HCT116 (cell line): Measurements from ENCODE around the gene NPC2. TPM values are rescaled to one million over a fixed set of nuclear protein-coding genes. Genes with fewer than 3 reads are reported as not detected.

ENCODE experiments used
- ATAC-seq: fragments of 200-7000 bp; cut with Tn5 transposase; 2 replicates; pipeline ENCODE4 v1.9.1; 2020; ENCODE audit warnings: mild to moderate bottlenecking, moderate library complexity
- BruUV-seq: library from RNA; stranded (reverse); fragments of 400-500 nt; replicated peaks from 2 replicates; lab custom pipeline; 2021; lab: Mats Ljungman, UMichigan
- CTCF ChIA-PET: fragments of 300-600 bp; sonication (Branson Sonifier 250); formaldehyde crosslinking; loops from one replicate; lab custom pipeline; 2021; ENCODE audit warnings: antibody characterized with exemption; lab: Charles Lee
- POLR2A ChIA-PET: fragments of 300-600, 350-600 bp; sonication (Branson Sonifier 250); formaldehyde crosslinking; loops from one replicate; lab custom pipeline; 2021; ENCODE audit warnings: antibody characterized with exemption; lab: Charles Lee
- RAD21 ChIA-PET, 2 experiments: fragments of 300-600 bp; sonication (Branson Sonifier 250); formaldehyde crosslinking; loops; one replicate each; lab custom pipeline; 2023; ENCODE audit warnings: low total read pairs in 2 of 2; ENCODE audit not compliant: uncharacterized antibody in 2 of 2, unreplicated experiment in 2 of 2, low non-redundant PET in 1 of 2; lab: Charles Lee
- DNase-seq: peaks from one replicate; pipeline ENCODE4 v3.0.0-alpha.2; 2010; ENCODE audit warnings: low read depth, low spot score
- H2AFZ ChIP-seq: fragments of 200-600 bp; shearing (Covaris generic), sonication (generic); 2 replicates; pipeline ENCODE4 v1.6.1; 2017; ENCODE audit warnings: low read depth, mixed run types, mixed read lengths, antibody characterized with exemption, low read length; ENCODE audit not compliant: poor library complexity, severe bottlenecking
- H3K27ac ChIP-seq: 2 replicates; pipeline ENCODE4 v1.5.1; 2012; ENCODE audit warnings: low read depth, low read length
- H3K27me3 ChIP-seq: fragments of 200-600 bp; sonication (generic); 2 replicates; pipeline ENCODE4 v1.6.1; 2016; ENCODE audit warnings: mixed run types, low read length, mixed read lengths; ENCODE audit not compliant: insufficient read depth
- H3K36me3 ChIP-seq, 2 experiments: fragments of 200-500 bp in 1 of 2; fragments of 200-600 bp in 1 of 2; sonication (Bioruptor generic) in 1 of 2; sonication (generic) in 1 of 2; 2 replicates each; pipeline versions ENCODE4 v1.5.1 to v1.6.1; 2014 to 2016; ENCODE audit warnings: low read length in 2 of 2, inconsistent platforms in 1 of 2, mixed read lengths in 1 of 2, mixed run types in 1 of 2; ENCODE audit not compliant: insufficient read depth in 2 of 2, control insufficient read depth in 1 of 2
- H3K4me1 ChIP-seq, 2 experiments: fragments of 200-600 bp in 1 of 2; sonication (generic) in 1 of 2; 2 replicates each; pipeline versions ENCODE4 v1.5.1 to v1.6.1; 2012 to 2017; ENCODE audit warnings: low read length in 2 of 2, inconsistent platforms in 1 of 2, mild to moderate bottlenecking in 1 of 2, mixed read lengths in 1 of 2, mixed run types in 1 of 2, moderate library complexity in 1 of 2; ENCODE audit not compliant: insufficient read depth in 2 of 2, control insufficient read depth in 1 of 2
- H3K4me2 ChIP-seq: fragments of 200-600 bp; sonication (generic); 2 replicates; pipeline ENCODE4 v1.6.1; 2017; ENCODE audit warnings: mixed run types, low read length, mixed read lengths
- H3K4me3 ChIP-seq, 2 experiments: fragments of 200-600 bp in 1 of 2; sonication (generic) in 1 of 2; replicated peaks in 1 of 2; 2 replicates each; pipeline ENCODE4 v1.5.1; 2011 to 2016; ENCODE audit warnings: low read length in 2 of 2, control low read depth in 1 of 2, low read depth in 1 of 2, mild to moderate bottlenecking in 1 of 2, mixed read lengths in 1 of 2, mixed run types in 1 of 2
- H3K79me2 ChIP-seq: fragments of 200-600 bp; sonication (generic); 2 replicates; pipeline ENCODE4 v1.6.1; 2017; ENCODE audit warnings: mild to moderate bottlenecking, mixed run types, low read length, moderate library complexity, mixed read lengths; ENCODE audit not compliant: insufficient read depth
- H3K9ac ChIP-seq: fragments of 200-600 bp; sonication (generic); 2 replicates; pipeline ENCODE4 v1.6.1; 2016; ENCODE audit warnings: low read length, mixed read lengths
- H3K9me2 ChIP-seq: fragments of 200-600 bp; sonication (generic), shearing (Covaris generic); 2 replicates; pipeline ENCODE4 v1.6.1; 2017; ENCODE audit warnings: mixed run types, mild to moderate bottlenecking, moderate library complexity; ENCODE audit not compliant: insufficient read depth
- H3K9me3 ChIP-seq, 2 experiments: fragments of 200-500 bp in 1 of 2; fragments of 200-600 bp in 1 of 2; sonication (Bioruptor generic) in 1 of 2; sonication (generic) in 1 of 2; 2 replicates each; pipeline ENCODE4 v1.6.1; 2014 to 2017; ENCODE audit warnings: low read length in 2 of 2, mixed read lengths in 2 of 2, inconsistent platforms in 1 of 2, low read depth in 1 of 2, mild to moderate bottlenecking in 1 of 2, mixed run types in 1 of 2, moderate library complexity in 1 of 2; ENCODE audit not compliant: control insufficient read depth in 1 of 2, insufficient read depth in 1 of 2
- H4K20me1 ChIP-seq: fragments of 200-600 bp; sonication (generic), shearing (Covaris generic); 2 replicates; pipeline ENCODE4 v1.6.1; 2017; ENCODE audit warnings: mixed run types, mild to moderate bottlenecking, moderate library complexity; ENCODE audit not compliant: insufficient read depth
- ELF1 ChIP-seq: IDR thresholded peaks from 2 replicates; pipeline ENCODE4 v1.6.1; 2012; ENCODE audit warnings: low read depth, borderline replicate concordance
- EZH2 ChIP-seq: fragments of 200-600 bp; sonication (generic); IDR thresholded peaks from 2 replicates; pipeline ENCODE4 v1.6.1; 2017; ENCODE audit warnings: antibody characterized with exemption, mixed run types
- EZH2phosphoT487 ChIP-seq: fragments of 200-600 bp; IDR thresholded peaks from 2 replicates; pipeline ENCODE4 v1.6.1; 2018; ENCODE audit warnings: antibody characterized with exemption, borderline replicate concordance
- FOSL1 ChIP-seq: IDR thresholded peaks from 2 replicates; pipeline ENCODE4 v1.6.1; 2012; ENCODE audit warnings: low read depth
- JUND ChIP-seq: IDR thresholded peaks from 2 replicates; pipeline ENCODE4 v1.6.1; 2012
- RAD21 ChIP-seq: IDR thresholded peaks from 2 replicates; pipeline ENCODE4 v1.6.1; 2012; ENCODE audit warnings: low read depth, mild to moderate bottlenecking
- SIN3A ChIP-seq: IDR thresholded peaks from 2 replicates; pipeline ENCODE4 v1.6.1; 2012; ENCODE audit warnings: low read depth
- SRF ChIP-seq: IDR thresholded peaks from 2 replicates; pipeline ENCODE4 v1.6.1; 2012; ENCODE audit warnings: low read depth
- YY1 ChIP-seq: IDR thresholded peaks from 2 replicates; pipeline ENCODE4 v1.6.1; 2011; ENCODE audit warnings: low read length, low read depth, moderate library complexity, mild to moderate bottlenecking; ENCODE audit not compliant: insufficient replicate concordance; ENCODE audit errors: extremely low read depth
- ZFX ChIP-seq: fragments of 450-650 bp; IDR thresholded peaks from 2 replicates; pipeline ENCODE4 v1.6.1; 2017
- ZNF274 ChIP-seq: fragments of 200-500 bp; sonication (Bioruptor generic); IDR thresholded peaks from 2 replicates; pipeline ENCODE4 v1.6.1; 2014; ENCODE audit warnings: mild to moderate bottlenecking, low read depth, low read length, inconsistent platforms
- intact Hi-C: fragments of 100-400 bp; cut with micrococcal nuclease; formaldehyde crosslinking; loops from 2 replicates; pipeline ENCODE4 v1.10.0; 2022
- total RNA-seq: library from RNA; stranded (reverse); gene quantifications from one replicate; pipeline ENCODE4 v1.2.1, GENCODE V29; 2021; ENCODE audit not compliant: unreplicated experiment
- TF ChIP-seq, protein P1 (sequence below): IDR thresholded peaks from 2 replicates; pipeline ENCODE4 v1.6.1; 2011; ENCODE audit warnings: mild to moderate bottlenecking, low read length, moderate library complexity; ENCODE audit not compliant: insufficient replicate concordance; ENCODE audit errors: extremely low read depth
- TF ChIP-seq, protein P2 (sequence below): IDR thresholded peaks from 2 replicates; pipeline ENCODE4 v1.6.1; 2012

The NPC2 gene
- total RNA-seq, 1 experiment from 2014 or later: 105 TPM

DNA sequence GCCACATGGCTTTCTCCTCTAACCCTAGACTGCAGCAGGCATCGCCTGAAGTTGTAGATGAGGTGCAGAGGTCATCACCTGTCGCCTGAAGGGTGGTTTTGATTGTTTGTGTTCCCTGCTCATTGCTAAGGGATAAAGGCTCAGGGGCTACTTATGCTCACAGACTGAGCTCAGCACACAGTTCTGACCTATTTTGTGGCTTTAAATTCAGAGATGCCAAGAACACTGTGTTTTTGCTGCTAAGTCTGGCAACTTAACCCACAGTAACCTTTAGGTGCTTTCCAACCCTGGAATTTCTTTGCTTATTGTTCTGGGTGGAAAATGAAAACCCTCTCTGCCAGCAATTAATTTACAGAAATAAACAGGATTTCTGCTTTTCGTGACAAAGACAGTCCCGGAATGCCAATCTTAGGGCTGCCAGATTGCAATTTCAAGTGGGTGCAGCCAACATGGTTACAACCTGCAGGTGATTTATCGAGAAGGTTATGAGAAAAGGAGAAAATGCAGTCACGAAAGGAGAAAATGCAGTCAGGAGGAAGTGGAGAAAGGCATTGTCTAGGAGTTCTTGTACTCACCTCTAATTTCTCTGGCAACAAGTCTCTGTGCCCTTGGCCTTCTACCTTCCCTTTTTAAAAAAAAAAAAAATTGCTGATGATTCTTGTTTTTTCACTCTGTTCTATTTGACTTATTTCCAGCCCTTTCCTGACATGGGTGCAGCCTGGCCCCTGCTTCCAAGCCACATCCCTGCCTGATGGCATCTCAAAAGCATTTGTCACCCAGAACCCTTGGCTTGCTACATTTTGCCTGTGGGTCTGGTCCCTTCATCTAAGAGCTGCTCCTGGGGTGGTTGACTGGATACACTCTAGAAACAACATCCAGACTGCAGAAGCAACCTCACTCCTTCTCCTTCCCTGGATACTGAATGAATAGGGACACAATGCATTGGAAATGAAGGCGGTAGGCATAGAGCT is 23.3 kb downstream of the NPC2 start (continued):
- TF ChIP-seq RAD21: no peak

DNA sequence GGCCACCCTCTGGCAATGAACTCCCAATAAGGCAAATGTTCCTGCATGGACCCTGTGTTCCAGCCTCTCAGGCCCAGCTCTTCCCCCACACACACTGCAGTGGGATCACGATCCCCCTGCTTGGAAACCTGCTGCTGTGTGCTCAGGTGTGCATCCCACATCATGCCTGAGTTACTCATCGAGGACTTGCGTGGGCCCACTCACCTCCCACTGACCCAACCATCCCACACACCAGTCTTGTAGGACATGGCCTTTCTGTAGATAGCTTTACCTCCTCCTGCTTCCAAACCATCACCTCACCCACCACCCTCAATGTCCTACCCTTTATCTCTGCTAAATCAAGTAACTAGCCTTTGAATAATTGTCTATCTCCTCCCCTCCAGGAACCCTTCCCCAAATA is 24.6 kb downstream of the NPC2 start:
- Histone ChIP-seq H3K27ac (no peak overlapping the region), H3K9ac (no peak overlapping the region), H3K4me1 (no peaks in the 10 kb centered on the region), H3K79me2 (no peaks in the 10 kb centered on the region), H3K9me2 (no peaks in the 10 kb centered on the region), H3K27me3 (0 out of 2 replicates have a peak, but pooled peaks cover 4% of the 10 kb centered on the region), H3K9me3 (no peaks in the 10 kb centered on the region), H3K4me2 (no peak overlapping the region), H4K20me1 (no peaks in the 10 kb centered on the region), H2AFZ (no peak overlapping the region), H3K4me3 (no peak overlapping the region), H3K36me3 (no peaks in the 10 kb centered on the region; a peak in 1 of 4 replicates)
- TF ChIP-seq SIN3A (no peak), JUND (no peak), ZNF274 (no peak), FOSL1 (no peak)
- ChIA-PET CTCF (no interaction called here), RAD21 (no interaction called here), POLR2A (no interaction called here)
- intact Hi-C loops: no loop called here
- ATAC-seq (no peak), DNase-seq (no peak)
- BruUV-seq: no TSS peak

DNA sequence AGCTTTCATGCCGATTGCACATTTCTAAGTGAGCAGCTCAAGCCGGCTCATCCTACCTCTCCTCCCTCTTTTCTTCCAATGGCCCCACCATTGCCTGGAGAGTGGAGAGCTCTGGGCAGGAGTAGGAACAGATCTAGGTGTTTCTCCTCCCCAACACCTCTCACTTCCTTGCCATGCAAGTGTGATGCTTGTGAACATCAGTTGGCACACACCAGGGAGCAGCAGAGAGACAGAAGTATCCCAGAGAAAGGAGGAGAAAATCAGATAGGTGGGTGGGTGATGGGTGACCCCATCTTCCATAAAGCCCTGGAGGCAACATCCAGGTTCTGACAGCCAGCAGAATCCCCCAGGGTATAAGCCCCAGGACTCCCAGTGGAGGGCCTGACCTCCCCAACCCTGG is 27.8 kb downstream of the NPC2 start:
- POLR2A ChIA-PET: no interaction called here
- TF ChIP-seq, protein P1, sequence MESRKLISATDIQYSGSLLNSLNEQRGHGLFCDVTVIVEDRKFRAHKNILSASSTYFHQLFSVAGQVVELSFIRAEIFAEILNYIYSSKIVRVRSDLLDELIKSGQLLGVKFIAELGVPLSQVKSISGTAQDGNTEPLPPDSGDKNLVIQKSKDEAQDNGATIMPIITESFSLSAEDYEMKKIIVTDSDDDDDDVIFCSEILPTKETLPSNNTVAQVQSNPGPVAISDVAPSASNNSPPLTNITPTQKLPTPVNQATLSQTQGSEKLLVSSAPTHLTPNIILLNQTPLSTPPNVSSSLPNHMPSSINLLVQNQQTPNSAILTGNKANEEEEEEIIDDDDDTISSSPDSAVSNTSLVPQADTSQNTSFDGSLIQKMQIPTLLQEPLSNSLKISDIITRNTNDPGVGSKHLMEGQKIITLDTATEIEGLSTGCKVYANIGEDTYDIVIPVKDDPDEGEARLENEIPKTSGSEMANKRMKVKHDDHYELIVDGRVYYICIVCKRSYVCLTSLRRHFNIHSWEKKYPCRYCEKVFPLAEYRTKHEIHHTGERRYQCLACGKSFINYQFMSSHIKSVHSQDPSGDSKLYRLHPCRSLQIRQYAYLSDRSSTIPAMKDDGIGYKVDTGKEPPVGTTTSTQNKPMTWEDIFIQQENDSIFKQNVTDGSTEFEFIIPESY: no peak
- TF ChIP-seq SRF (no peak), JUND (no peak), YY1 (no peak), ZFX (no peak), EZH2 (no peak), ZNF274 (no peak), RAD21 (no peak), ELF1 (no peak), EZH2phosphoT487 (no peak)
- TF ChIP-seq, protein P2, sequence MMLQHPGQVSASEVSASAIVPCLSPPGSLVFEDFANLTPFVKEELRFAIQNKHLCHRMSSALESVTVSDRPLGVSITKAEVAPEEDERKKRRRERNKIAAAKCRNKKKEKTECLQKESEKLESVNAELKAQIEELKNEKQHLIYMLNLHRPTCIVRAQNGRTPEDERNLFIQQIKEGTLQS: no peak

More for the DNA sequence above, 27.8 kb downstream of the NPC2 start:
- H3K4me3 ChIP-seq: no peak overlapping the region
- CTCF ChIA-PET: interaction anchor here (1.2 kb wide), 1 partner anchor 13 kb away, joined by 3 read pairs; no protein-coding TSS in a partner anchor
- no peaks in the 10 kb centered on the region for H4K20me1 ChIP-seq
- no peaks in the 10 kb centered on the region for H3K9me3 ChIP-seq
- H2AFZ ChIP-seq: no peak overlapping the region
- no peaks in the 10 kb centered on the region for H3K79me2 ChIP-seq
- no TSS peak for BruUV-seq
- intact Hi-C loops: no loop called here
- 0 out of 2 replicates have a peak, but pooled peaks cover 4% of the 10 kb centered on the region for H3K27me3 ChIP-seq
- H3K4me2 ChIP-seq: no peak overlapping the region
- no peak overlapping the region for H3K9ac ChIP-seq
- no peak overlapping the region for H3K27ac ChIP-seq
- H3K4me1 ChIP-seq: no peaks in the 10 kb centered on the region
- RAD21 ChIA-PET: no interaction called here
- ATAC-seq: no peak
- no peaks in the 10 kb centered on the region for H3K9me2 ChIP-seq
- DNase-seq: no peak
- no peaks in the 10 kb centered on the region for H3K36me3 ChIP-seq
